ENCODE measurements around the gene ELAC1.
"Not testable (repeated sequence)": the region's sequence is repeated elsewhere in the genome, so short reads cannot be mapped to it uniquely, and the experiment has no call there.

The ELAC1 gene

DNA sequence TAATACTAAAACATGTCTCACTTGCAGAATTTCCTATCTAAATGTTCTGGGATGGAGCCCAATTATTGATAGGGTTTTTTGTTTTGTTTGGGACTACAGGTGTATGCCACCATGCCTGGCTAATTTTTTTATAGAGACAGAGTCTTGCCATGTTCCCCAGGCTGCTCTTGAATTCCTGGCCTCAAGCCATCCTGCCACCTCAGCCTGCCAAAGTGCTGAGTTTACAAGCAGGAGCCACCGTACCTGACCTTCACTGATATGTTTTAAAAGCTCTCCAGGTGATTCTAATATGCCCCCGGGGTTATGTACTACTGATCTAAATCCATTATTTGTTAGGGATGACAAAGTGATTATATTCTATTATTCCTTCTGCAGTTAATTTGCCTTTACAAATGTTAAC, 2.2 kb downstream of the ELAC1 start:
- TF ChIP-seq, protein P1, sequence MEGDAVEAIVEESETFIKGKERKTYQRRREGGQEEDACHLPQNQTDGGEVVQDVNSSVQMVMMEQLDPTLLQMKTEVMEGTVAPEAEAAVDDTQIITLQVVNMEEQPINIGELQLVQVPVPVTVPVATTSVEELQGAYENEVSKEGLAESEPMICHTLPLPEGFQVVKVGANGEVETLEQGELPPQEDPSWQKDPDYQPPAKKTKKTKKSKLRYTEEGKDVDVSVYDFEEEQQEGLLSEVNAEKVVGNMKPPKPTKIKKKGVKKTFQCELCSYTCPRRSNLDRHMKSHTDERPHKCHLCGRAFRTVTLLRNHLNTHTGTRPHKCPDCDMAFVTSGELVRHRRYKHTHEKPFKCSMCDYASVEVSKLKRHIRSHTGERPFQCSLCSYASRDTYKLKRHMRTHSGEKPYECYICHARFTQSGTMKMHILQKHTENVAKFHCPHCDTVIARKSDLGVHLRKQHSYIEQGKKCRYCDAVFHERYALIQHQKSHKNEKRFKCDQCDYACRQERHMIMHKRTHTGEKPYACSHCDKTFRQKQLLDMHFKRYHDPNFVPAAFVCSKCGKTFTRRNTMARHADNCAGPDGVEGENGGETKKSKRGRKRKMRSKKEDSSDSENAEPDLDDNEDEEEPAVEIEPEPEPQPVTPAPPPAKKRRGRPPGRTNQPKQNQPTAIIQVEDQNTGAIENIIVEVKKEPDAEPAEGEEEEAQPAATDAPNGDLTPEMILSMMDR (IDR thresholded peaks at IDR 0.05; ENCODE audit: borderline replicate concordance, control extremely low read depth, extremely low read depth, insufficient read depth, missing control alignments): no peak
- in situ Hi-C loops (cut with MboI; ENCODE audit: low sequenced_read_pairs, unreplicated experiment): no loop called here
- no peak for DNase-seq (ENCODE audit: low spot score)

DNA sequence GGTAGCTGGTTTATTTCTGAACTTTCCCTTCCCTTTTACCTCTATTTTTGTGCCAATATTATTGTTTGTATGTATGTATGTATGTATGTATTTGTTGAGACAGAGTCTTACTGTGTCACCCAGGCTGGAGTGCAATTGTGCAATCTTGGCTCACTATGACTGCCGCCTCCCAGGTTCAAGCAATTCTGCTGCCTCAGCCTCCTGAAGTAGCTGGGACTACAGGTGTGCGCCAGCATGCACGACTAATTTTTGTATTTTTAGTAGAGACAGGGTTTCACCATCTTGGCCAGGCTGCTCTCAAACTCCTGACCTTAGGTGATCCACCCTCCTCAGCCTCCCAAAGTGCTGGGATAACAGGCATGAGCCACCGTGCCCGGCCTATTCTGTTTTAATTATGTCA, 4.6 kb downstream of the ELAC1 start:
- in situ Hi-C loops (cut with MboI; ENCODE audit: low sequenced_read_pairs, unreplicated experiment); DNase-seq (ENCODE audit: low spot score): not testable (repeated sequence)

DNA sequence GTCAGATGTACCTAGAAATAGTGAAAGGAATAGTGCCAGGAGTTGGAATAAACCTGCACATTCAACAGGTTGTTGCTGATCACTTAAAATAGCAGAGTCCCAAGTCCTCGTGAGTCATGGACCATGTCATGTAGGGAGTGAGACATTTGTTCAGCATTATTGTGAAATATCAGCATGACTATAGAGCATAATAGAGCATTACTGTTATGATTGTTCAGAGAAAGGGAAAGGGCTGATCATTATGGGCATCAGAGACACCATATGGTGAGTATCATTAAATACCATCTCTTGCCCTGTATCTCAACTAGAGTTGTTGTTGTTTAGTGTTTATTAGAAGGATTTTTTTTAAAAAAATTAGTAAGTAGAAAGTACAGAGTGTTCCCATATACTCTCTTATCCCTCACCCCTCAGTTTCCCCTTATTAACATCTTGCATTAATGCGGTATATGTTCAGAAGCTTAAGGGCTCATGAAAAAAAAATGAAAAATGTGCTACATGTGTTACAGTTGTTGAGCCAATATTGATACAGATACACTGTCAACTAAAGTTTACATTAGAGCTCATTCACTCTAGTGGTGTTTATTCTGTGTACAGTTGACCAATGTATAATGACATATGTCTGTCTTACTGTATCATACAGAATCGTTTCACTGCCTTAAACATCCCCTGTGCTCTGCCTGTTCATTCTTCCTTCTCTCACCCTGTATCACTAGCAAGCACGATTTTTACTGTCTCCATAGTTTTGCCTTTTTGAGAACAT, 5.7 kb downstream of the ELAC1 start:
- TF ChIP-seq, protein P1 (IDR thresholded peaks at IDR 0.05; ENCODE audit: borderline replicate concordance, control extremely low read depth, extremely low read depth, insufficient read depth, missing control alignments): no peak
- in situ Hi-C loops (cut with MboI; ENCODE audit: low sequenced_read_pairs, unreplicated experiment): no loop called here

DNA sequence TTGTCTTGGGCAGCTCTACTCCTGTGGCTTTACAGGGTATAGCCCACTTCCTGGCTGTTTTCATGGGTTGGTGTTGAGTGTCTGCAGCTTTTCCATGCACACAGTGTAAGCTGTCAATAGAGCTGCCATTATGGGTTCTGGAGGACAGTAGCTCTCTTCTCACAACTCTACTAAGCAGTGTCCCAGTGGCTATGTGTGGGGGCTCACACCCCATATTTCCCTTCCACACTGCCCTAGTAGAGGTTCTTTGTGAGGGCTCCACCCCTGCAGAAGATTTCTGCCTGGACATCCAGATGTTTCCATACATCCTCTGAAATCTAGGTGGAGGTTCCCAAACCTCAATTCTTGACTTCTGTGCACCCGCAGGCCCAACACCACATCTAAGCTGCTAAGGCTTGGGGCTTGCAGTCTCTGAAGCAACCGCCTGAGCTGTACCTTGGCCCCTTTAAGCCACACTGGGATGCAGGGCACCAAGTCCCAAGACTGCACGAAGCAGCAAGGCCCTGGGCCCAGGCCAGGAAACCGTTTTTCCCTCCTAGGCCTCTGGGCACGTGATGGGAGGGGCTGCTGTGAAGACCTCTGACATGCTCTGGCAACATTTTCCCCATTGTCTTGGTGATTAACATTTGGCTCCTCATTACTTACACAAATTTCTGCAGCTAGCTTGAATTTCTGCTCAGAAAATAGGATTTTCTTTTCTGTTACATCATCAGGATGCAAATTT, 9.4 kb downstream of the ELAC1 start:
- TF ChIP-seq, protein P1 (IDR thresholded peaks at IDR 0.05; ENCODE audit: borderline replicate concordance, control extremely low read depth, extremely low read depth, insufficient read depth, missing control alignments): no peak
- in situ Hi-C loops (cut with MboI; ENCODE audit: low sequenced_read_pairs, unreplicated experiment): no loop called here
- DNase-seq (ENCODE audit: low spot score): no peak

More for the DNA sequence above, 5.7 kb downstream of the ELAC1 start:
- DNase-seq (ENCODE audit: low spot score): no peak

DNA sequence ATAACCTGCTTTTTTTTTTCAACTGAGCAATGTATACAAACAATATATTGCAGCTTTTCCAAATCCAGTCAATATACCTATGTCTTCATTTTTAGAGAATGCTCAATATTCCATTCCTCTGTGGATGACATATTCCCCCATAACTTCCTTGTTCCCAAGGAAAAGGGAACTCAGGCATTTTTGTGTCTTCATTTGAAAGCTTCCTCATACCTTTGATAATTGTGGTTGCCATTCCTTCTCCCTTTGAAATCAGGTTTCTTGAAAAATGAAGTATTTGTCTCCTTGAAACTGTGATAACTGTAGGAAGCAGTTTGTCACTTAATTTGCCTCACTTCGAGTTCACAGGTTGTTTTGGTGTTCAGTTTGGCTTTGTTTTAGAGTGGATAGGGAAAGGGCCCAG, 13.5 kb downstream of the ELAC1 start:
- TF ChIP-seq, protein P1 (IDR thresholded peaks at IDR 0.05; ENCODE audit: borderline replicate concordance, control extremely low read depth, extremely low read depth, insufficient read depth, missing control alignments): no peak
- in situ Hi-C loops (cut with MboI; ENCODE audit: low sequenced_read_pairs, unreplicated experiment): no loop called here
- DNase-seq (ENCODE audit: low spot score): no peak

DNA sequence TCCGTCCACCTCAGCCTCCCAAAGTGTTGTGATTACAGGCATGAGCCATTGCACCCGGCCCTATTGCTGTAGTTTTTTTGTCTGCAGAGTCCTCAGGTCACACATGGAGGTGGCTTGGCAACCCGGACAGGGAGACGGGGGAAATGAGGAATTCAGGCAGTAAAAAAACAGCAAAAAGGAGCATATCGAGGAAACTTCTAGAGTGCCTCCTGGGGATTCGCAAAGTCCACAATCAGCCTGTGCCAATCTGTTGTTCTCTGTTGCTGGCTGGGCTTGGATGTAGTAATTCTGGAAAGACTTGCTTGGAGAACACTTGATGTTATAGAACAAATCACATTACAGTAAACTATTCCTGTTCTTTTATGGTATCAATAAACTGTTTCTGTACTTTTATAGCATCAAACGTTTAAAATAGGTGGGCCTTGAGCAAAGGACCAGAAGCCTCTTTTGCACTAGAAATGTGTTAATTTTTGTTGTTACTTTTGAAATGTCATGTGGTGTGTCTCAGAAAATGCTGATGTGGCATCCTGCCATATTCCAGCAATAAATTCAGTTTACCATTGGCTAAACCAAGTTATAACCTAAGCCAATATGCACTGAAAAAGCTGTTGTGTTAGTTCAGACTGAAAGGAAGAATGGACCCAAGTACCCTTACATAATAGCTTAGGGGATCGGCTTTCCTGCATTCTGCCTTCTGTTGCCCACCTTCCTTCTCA, 14.4 kb downstream of the ELAC1 start:
- TF ChIP-seq, protein P1 (IDR thresholded peaks at IDR 0.05; ENCODE audit: borderline replicate concordance, control extremely low read depth, extremely low read depth, insufficient read depth, missing control alignments): no peak
- in situ Hi-C loops (cut with MboI; ENCODE audit: low sequenced_read_pairs, unreplicated experiment): no loop called here
- DNase-seq (ENCODE audit: low spot score): no peak
